Gastroesophageal sphincter (tissue), 3 donors: ENCODE data around the gene CRPPA.

Experiments
- CTCF ChIP-seq, 4 experiments: fragments of 200-600 bp in 2 of 4; fragments of 450-650 bp in 2 of 4; sonication (generic) in 1 of 4; IDR thresholded peaks; one replicate each; pipeline ENCODE4 v1.5.1; 2017 to 2019; ENCODE audit warnings: antibody characterized with exemption in 4 of 4, mild to moderate bottlenecking in 2 of 4, moderate library complexity in 2 of 4
- POLR2AphosphoS5 ChIP-seq: sonication (generic); formaldehyde crosslinking; IDR thresholded peaks from one replicate; pipeline ENCODE4 v1.6.1; 2017; ENCODE audit warnings: antibody characterized with exemption

- TF ChIP-seq POLR2AphosphoS5 (no peak), CTCF (IDR thresholded peaks at IDR 0.05) (no peak)
Measured at GRCh38 chr7:16412274-16413254, 8.8 kb downstream of the CRPPA start.
